ENCODE data around the gene IQGAP2.

The IQGAP2 gene

DNA sequence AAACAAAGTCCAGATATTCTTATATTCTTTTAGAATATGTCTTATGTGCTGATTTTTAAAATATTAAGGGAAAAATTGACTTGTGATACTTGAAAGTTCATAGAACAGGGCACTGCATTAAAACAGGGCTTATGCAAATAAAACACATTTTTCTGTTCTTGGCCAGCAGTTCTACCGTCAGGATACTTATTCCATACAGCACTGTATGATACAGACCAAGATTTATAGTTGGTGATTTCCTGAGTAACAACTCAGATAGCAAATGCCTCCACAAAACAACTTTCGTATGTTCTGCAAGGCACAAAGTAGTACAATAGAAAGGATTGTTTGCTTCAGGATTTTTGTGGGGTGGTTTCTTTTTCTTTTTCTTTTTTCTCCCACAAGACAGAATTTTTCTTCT lies 150.2 kb downstream of the IQGAP2 start:
- Mint-ChIP-seq H3K27me3 (ENCODE audit: low read depth) (no peaks in the 10 kb centered on the region), H3K36me3 (ENCODE audit: low read depth) (peaks cover 14% of the 10 kb centered on the region), H3K27ac (no peak overlapping the region), H3K4me3 (no peak overlapping the region), H3K4me1 (ENCODE audit: low read depth) (peaks cover 36% of the 10 kb centered on the region), H3K9me3 (no peaks in the 10 kb centered on the region)
- DNase-seq (ENCODE audit: low spot score), result no peak

DNA sequence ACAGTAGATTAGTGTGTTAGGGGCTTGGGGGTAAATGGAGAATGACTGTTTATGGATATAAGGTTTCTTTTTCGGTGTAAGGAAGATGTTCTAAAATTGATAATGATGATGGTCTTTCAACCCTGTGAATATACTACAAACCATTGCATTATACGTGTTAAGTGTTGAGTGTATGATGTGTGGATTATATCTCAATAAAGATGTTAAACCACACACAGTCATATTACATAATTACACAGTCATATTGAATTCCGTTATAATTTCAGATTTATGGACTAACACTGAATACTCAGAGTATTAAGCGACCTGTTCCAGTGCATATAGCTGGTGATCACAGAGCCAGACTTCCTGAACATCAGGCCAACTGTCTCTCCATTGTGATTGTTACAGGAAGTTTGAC lies 152.0 kb downstream of the IQGAP2 start:
- peaks cover 18% of the 10 kb centered on the region for H3K36me3 Mint-ChIP-seq (ENCODE audit: low read depth)
- H3K4me3 Mint-ChIP-seq, result no peak overlapping the region
- no peaks in the 10 kb centered on the region for H3K27me3 Mint-ChIP-seq (ENCODE audit: low read depth)
- peaks cover 18% of the 10 kb centered on the region for H3K4me1 Mint-ChIP-seq (ENCODE audit: low read depth)
- no peak for DNase-seq (ENCODE audit: low spot score)
- H3K27ac Mint-ChIP-seq, result no peak overlapping the region
- no peaks in the 10 kb centered on the region for H3K9me3 Mint-ChIP-seq

DNA sequence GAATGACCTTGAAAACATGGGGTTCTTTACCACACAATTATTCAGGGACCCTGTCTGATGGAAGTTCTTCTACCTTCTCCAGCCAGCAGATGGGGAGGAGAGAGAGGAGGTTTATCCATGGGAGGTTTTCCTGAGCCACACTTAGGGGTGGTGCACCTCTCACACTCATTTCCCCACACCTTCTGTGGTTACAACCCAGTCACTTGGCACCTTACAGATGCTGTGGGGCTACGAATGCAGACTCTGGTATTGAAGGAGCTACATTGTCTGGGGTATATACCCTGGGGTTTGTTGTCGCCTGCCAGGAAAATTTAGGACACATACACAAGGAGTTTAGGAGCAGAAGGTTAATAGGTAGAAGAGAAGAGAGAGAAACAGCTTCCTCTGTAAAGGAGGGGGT lies 152.6 kb downstream of the IQGAP2 start:
- Mint-ChIP-seq H3K36me3 (ENCODE audit: low read depth) (peaks cover 16% of the 10 kb centered on the region), H3K27ac (no peak overlapping the region), H3K4me3 (no peak overlapping the region), H3K9me3 (no peaks in the 10 kb centered on the region), H3K27me3 (ENCODE audit: low read depth) (no peaks in the 10 kb centered on the region), H3K4me1 (ENCODE audit: low read depth) (peaks cover 18% of the 10 kb centered on the region)
- no peak for DNase-seq (ENCODE audit: low spot score)

DNA sequence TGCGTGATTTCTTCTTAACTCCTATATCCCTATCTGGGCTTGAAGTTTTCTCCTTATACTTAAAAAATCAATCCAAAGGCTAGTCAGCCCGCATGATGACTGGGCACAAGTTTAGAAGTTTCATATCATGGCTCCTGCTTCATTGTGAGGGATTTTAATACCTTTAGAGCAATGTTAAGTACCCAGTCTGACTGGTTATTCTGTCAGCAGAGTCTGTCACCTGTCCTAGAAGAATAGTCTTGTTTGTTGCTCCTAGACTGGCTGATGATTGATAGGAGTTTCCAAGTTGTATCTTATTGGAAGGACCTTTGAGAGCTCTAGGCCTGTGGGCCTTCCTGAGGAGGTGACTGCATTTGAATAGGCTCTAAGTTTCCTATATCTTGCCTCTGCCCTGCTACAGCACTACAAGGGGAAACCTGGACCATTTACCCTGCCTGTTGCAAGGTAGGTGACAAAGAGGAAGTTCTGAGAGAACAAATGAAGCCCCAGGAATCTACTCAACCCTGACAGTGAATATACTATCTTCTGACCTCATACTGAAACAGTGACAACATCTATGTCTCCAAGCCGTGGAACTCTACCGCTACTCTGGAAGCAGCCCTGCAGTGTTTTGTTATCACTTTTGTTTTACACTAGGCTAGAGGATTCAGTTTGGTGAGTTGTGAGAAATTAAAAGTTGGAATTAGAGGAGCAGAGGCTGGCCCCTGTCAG lies 153.6 kb downstream of the IQGAP2 start:
- Mint-ChIP-seq H3K4me1 (ENCODE audit: low read depth) (peaks cover 20% of the 10 kb centered on the region), H3K9me3 (no peaks in the 10 kb centered on the region), H3K36me3 (ENCODE audit: low read depth) (peaks cover 16% of the 10 kb centered on the region), H3K27ac (no peak overlapping the region), H3K4me3 (no peak overlapping the region), H3K27me3 (ENCODE audit: low read depth) (no peaks in the 10 kb centered on the region)
- no peak for DNase-seq (ENCODE audit: low spot score)

DNA sequence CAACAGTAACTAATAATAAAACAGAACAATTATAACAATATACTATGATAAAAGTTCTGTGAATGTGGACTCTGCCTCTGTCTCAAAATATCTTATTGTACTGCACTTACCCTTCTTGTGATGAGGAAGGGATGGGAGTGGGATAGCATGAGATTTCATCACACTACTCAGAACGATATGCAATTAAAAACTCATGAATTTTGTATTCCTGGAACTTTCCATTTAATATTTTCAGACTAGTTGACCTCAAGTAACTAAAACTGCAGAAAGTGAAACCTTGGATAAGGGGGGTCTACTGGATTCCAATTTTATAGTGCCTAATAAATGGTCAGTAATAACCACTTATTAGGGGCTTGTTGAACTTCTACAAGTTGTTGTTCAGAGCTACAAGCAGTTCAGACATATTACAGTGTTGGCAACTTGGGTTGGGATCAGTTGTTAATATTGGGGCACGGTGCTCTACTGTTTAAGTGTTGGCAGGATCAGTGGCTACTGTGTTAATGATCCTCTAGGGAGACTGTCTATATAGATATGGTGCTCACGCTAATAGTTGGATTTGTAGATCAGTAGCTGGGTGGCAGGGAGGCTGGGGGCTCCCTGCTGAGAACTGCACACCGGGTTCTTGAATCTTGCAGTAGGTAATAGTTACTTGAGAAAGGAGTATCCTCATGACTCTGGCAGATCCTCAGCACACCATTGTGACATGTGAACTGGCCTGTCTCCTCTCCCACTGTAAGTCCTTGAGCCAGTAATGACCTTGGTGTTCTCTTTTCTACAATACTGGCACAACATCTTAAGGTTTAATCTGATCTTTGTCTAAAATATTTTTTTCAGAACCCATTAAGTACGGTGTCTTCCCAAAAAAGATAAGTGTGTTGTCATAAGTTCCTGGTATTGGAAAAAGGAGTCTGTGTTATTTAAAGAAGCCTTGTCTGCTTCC lies 158.1 kb downstream of the IQGAP2 start:
- H3K27me3 Mint-ChIP-seq (ENCODE audit: low read depth), result no peaks in the 10 kb centered on the region
- no peak overlapping the region for H3K4me3 Mint-ChIP-seq
- H3K9me3 Mint-ChIP-seq, result no peaks in the 10 kb centered on the region
- H3K36me3 Mint-ChIP-seq (ENCODE audit: low read depth), result peaks cover 24% of the 10 kb centered on the region
- no peak overlapping the region for H3K27ac Mint-ChIP-seq
- DNase-seq (ENCODE audit: low spot score), result no peak
- H3K4me1 Mint-ChIP-seq (ENCODE audit: low read depth), result peaks cover 20% of the 10 kb centered on the region

DNA sequence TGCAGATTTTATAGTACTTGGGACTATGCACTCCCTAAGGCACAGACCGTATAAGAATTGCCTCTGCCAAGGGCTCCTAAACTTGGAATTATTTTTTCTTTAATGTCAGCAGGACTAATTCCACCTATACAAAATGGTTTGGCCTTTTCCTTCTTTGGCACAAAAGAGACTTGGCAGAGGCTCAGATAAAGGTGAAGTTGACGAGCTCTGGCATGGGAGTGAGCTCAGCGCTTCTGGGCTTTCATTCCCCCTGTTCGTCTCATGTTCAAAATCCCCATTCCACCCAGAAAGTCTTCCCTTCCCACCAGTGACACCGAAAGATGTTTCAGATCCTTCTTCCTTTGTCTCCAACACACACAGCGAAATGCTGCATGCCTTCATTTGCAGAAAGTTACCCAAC lies 158.9 kb downstream of the IQGAP2 start:
- H3K36me3 Mint-ChIP-seq (ENCODE audit: low read depth), result peaks cover 20% of the 10 kb centered on the region
- H3K4me3 Mint-ChIP-seq, result no peak overlapping the region
- no peaks in the 10 kb centered on the region for H3K27me3 Mint-ChIP-seq (ENCODE audit: low read depth)
- H3K4me1 Mint-ChIP-seq (ENCODE audit: low read depth), result peaks cover 13% of the 10 kb centered on the region
- no peak for DNase-seq (ENCODE audit: low spot score)
- H3K9me3 Mint-ChIP-seq, result no peaks in the 10 kb centered on the region
- H3K27ac Mint-ChIP-seq, result no peak overlapping the region

DNA sequence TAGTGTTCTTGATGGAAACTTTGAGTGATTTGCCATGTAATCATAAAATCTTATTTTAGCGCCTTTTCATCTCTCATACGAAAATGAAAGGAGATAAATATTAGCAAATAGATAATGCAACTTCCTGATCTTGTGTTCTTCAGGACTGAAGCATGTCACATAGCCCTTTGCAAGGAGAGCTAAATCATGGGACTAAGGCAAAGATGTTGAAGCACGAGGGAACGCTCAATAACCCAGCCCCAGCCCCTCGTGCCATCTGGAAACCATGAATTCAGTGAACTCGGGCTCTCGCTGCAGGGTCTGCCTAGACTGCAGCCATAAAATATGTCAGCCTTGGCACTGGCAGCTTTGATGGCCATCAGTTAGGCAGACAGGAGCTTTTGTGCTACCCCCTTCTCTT lies 161.9 kb downstream of the IQGAP2 start:
- H3K27ac Mint-ChIP-seq, result no peak overlapping the region
- H3K27me3 Mint-ChIP-seq (ENCODE audit: low read depth), result no peaks in the 10 kb centered on the region
- H3K4me1 Mint-ChIP-seq (ENCODE audit: low read depth), result peaks cover 12% of the 10 kb centered on the region
- H3K9me3 Mint-ChIP-seq, result no peaks in the 10 kb centered on the region
- H3K36me3 Mint-ChIP-seq (ENCODE audit: low read depth), result peaks cover 15% of the 10 kb centered on the region
- no peak overlapping the region for H3K4me3 Mint-ChIP-seq
- DNase-seq (ENCODE audit: low spot score), result no peak

DNA sequence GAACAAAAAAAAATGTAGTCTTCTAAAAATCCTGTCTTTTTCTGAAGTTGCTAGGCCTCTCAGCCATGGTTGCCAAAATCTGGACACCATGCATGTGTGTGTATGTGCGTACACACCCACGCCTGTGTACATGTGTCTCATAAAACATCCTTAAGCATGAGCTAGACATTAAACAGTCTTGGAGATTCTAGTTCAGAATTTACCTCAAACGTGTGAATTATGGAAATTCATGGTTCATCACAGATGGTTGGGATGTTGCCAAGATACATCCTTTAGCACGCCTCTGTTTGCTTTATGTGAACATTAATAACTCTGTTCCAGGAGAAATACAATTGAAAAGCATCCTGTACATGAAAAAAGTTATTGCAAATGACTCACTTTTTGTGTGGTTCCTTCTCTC lies 167.1 kb downstream of the IQGAP2 start:
- H3K27me3 Mint-ChIP-seq (ENCODE audit: low read depth), result no peaks in the 10 kb centered on the region
- no peak overlapping the region for H3K4me3 Mint-ChIP-seq
- H3K9me3 Mint-ChIP-seq, result no peaks in the 10 kb centered on the region
- H3K4me1 Mint-ChIP-seq (ENCODE audit: low read depth), result no peaks in the 10 kb centered on the region
- peaks cover 16% of the 10 kb centered on the region for H3K36me3 Mint-ChIP-seq (ENCODE audit: low read depth)
- DNase-seq (ENCODE audit: low spot score), result no peak
- no peak overlapping the region for H3K27ac Mint-ChIP-seq

DNA sequence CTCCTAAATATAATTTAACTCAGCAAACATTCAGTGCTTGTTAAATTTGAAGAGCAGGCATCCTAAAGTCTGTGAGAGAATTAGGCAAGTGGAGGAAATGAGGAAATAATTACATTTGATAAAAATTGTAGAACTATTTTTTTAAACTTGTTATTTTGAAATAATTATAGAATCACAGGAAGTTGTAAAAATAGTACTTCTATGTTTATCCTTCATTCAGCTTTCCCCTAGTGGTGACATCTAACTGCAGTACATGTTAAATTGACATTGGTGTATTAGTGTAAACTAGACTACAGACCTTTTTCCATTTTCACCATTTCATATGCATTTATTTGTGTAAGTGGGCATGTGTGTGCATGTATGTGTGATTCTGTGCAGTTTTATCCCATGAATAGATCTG lies 168.5 kb downstream of the IQGAP2 start:
- Mint-ChIP-seq H3K4me1 (ENCODE audit: low read depth) (peaks cover 2% of the 10 kb centered on the region), H3K9me3 (no peaks in the 10 kb centered on the region), H3K4me3 (no peak overlapping the region), H3K27me3 (ENCODE audit: low read depth) (no peaks in the 10 kb centered on the region), H3K27ac (no peak overlapping the region), H3K36me3 (ENCODE audit: low read depth) (peaks cover 18% of the 10 kb centered on the region)
- no peak for DNase-seq (ENCODE audit: low spot score)

DNA sequence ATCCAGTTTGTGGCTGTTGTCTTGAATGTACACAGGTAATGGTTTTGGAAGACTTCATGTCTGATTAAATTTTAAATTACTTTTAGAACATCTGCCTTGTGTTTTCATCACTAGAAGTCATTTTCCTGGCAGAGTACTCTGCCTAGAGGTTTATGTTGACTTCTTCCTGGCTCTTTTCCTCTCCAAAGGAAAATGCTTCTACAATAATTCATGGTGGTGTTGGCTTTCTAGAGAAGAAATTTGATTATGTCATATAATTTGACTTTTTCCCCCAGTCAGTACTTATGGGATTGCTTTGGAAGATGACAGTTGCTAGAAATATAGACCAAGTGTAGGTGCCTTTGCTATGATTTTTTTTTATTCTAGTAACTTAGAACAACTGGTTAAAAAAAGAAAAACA lies 173.4 kb downstream of the IQGAP2 start:
- Mint-ChIP-seq H3K27ac (no peak overlapping the region), H3K4me3 (no peak overlapping the region), H3K4me1 (ENCODE audit: low read depth) (peaks cover 11% of the 10 kb centered on the region), H3K27me3 (ENCODE audit: low read depth) (no peaks in the 10 kb centered on the region), H3K9me3 (no peaks in the 10 kb centered on the region), H3K36me3 (ENCODE audit: low read depth) (peaks cover 20% of the 10 kb centered on the region)
- no peak for DNase-seq (ENCODE audit: low spot score)

DNA sequence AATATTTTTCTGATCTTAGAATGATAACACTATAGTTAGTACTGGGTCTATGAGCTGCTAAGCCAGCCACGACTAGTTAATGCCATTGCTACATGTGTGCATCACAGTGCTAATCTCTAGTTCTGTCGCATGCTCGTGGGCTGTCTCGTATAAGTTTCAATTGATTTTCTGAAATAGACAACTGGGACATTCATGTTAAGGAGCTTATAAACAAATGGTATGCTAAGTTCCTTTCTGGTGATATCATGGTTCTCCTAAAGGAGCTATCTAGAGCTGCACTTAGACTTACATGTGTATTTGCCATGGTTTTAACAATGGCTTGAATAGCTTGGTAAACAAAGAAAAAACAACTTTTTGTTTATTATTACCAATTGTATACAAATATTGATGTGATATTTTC lies 173.9 kb downstream of the IQGAP2 start:
- Mint-ChIP-seq H3K27me3 (ENCODE audit: low read depth) (no peaks in the 10 kb centered on the region), H3K36me3 (ENCODE audit: low read depth) (peaks cover 17% of the 10 kb centered on the region), H3K4me3 (no peak overlapping the region), H3K9me3 (no peaks in the 10 kb centered on the region), H3K4me1 (ENCODE audit: low read depth) (peaks cover 11% of the 10 kb centered on the region), H3K27ac (no peak overlapping the region)
- DNase-seq (ENCODE audit: low spot score), result no peak

DNA sequence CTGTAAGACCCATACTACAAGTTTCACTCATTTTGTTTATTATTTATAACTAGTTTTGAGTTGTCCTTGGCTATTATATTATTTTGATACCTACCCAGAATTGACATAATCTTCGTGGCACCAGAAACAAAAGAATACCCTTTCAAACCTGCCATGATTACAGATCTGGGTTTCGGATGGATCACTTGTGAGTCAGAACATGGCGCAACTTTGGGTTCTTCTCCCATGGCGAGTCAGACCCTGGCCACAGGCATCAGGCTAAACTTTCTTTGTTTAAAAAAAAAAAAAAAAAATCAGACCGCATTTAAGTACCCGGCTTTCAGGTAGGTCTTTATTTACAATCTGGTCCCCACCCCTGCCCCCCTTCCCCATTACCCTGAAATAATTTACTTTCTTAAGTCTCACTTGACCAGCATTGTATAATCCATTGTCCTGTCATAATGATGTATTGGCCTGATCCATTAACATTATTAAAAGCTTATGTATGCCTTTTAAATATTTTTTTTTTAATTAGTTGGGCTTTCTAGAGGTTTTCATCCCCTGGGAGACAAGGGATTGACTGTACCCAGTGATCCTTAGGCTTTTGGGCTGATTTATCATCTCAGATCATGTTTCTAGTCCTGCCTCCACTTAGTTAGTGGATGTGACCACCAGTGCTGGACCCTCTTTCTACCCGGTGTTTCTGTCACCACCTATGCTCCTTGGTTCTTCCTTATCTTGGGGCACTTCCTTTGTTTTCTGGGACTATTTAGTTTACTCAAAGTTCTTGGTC lies 176.3 kb downstream of the IQGAP2 start:
- Mint-ChIP-seq H3K27ac (no peak overlapping the region), H3K4me3 (no peak overlapping the region), H3K36me3 (ENCODE audit: low read depth) (peaks cover 17% of the 10 kb centered on the region), H3K27me3 (ENCODE audit: low read depth) (no peaks in the 10 kb centered on the region), H3K4me1 (ENCODE audit: low read depth) (peaks cover 17% of the 10 kb centered on the region), H3K9me3 (no peaks in the 10 kb centered on the region)
- no peak for DNase-seq (ENCODE audit: low spot score)

DNA sequence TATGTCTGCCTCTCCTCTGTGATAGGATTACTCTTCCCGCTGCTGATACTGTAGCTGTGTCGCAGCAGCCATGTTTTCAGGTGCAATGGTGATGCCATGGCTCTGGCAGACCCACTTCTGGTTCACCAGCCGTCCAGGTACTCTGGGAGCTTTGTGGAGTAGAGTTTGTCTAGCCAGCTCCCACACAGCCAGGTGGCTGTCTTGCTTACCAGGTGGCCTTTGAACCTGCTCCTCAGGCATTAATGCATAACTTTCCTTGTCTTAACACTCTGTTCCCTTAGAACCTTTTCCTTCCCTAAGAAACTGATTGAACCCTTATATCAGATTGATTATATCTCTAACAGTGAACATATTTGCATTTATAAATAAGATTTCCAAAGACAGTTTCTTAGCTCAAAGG lies 177.9 kb downstream of the IQGAP2 start:
- no peak for DNase-seq (ENCODE audit: low spot score)
- Mint-ChIP-seq H3K4me1 (ENCODE audit: low read depth) (peaks cover 17% of the 10 kb centered on the region), H3K4me3 (no peak overlapping the region), H3K36me3 (ENCODE audit: low read depth) (peaks cover 17% of the 10 kb centered on the region), H3K9me3 (no peaks in the 10 kb centered on the region), H3K27me3 (ENCODE audit: low read depth) (no peaks in the 10 kb centered on the region), H3K27ac (no peak overlapping the region)

All from T-helper 2 cell treated with Interferon-gamma antibody and Interleukin-4, amounts not matched to agents 5 μg/mL and 100 μg/mL, for 36 hours (primary cell).